OCI-LY7 (cell line): Measurements from ENCODE around the gene FNIP1.

ENCODE experiments used
- CTCF ChIP-seq: fragments of 200-600 bp; sonication (generic); conservative IDR thresholded peaks from 2 replicates; pipeline ENCODE4 v1.5.1; 2014; ENCODE audit warnings: mild to moderate bottlenecking, antibody characterized with exemption, low read length, moderate library complexity, mixed read lengths
- EZH2phosphoT487 ChIP-seq: fragments of 200-600 bp; sonication (generic); IDR thresholded peaks from 2 replicates; pipeline ENCODE4 v1.6.1; 2018; ENCODE audit warnings: low read depth, borderline replicate concordance, mild to moderate bottlenecking, mixed run types, antibody characterized with exemption, low read length, moderate library complexity, mixed read lengths

DNA sequence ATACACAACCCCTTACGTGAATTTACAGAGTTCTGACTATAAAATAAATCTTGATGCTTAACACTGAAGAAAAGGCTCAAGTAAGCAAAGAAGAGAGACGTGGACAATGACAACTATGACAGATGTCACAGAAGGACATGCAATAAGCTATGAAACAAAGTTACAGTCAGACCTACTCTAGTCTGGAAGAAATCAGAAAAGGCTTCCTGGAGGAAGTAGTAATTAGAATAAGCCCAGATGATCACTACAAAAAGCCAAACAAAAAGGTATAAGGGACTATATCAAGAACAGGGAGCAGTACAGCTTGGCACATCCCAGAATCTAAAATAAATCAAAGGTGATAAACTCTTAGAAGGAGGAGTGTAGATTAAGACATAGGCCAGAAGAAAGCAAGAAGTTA lies 6.3 kb downstream of the FNIP1 start:
- TF ChIP-seq CTCF (no peak), EZH2phosphoT487 (no peak)
